ENCODE measurements around the gene KCNJ4.
"Not testable (repeated sequence)": the region's sequence is repeated elsewhere in the genome, so short reads cannot be mapped to it uniquely, and the experiment has no call there.

KCNJ4 gene

GRCh38 chr22:38404419-38404818 lies 50.6 kb downstream of the KCNJ4 start:
- DNase-seq: no peak

GRCh38 chr22:38403812-38404211 lies 51.2 kb downstream of the KCNJ4 start:
- no peak for DNase-seq

- no peak for DNase-seq
Measured at GRCh38 chr22:38402204-38402603, 52.8 kb downstream of the KCNJ4 start.

- no peak for DNase-seq
Measured at GRCh38 chr22:38401336-38402084, 53.5 kb downstream of the KCNJ4 start.

GRCh38 chr22:38400256-38400655 lies 54.7 kb downstream of the KCNJ4 start:
- DNase-seq: not testable (repeated sequence)

GRCh38 chr22:38398609-38399461 lies 56.2 kb downstream of the KCNJ4 start:
- DNase-seq: no peak

- not testable (repeated sequence) for DNase-seq
Measured at GRCh38 chr22:38398181-38398608, 56.8 kb downstream of the KCNJ4 start.

GRCh38 chr22:38397189-38398085 lies 57.6 kb downstream of the KCNJ4 start:
- no peak for DNase-seq

- not testable (repeated sequence) for DNase-seq
Measured at GRCh38 chr22:38396440-38397069, 58.4 kb downstream of the KCNJ4 start.

GRCh38 chr22:38395944-38396343 lies 59.1 kb downstream of the KCNJ4 start:
- DNase-seq: not testable (repeated sequence)

- DNase-seq: not testable (repeated sequence)
Measured at GRCh38 chr22:38394929-38395624, 59.9 kb downstream of the KCNJ4 start.

GRCh38 chr22:38389428-38389818 lies 65.6 kb downstream of the KCNJ4 start:
- DNase-seq: not testable (repeated sequence)

GRCh38 chr22:38388506-38389427 lies 66.2 kb downstream of the KCNJ4 start:
- not testable (repeated sequence) for DNase-seq

GRCh38 chr22:38386918-38387317 lies 68.1 kb downstream of the KCNJ4 start:
- not testable (repeated sequence) for DNase-seq

- DNase-seq: no peak
Measured at GRCh38 chr22:38383417-38383816, 71.6 kb downstream of the KCNJ4 start.

GRCh38 chr22:38381371-38381770 lies 73.6 kb downstream of the KCNJ4 start:
- DNase-seq: not testable (repeated sequence)
